Measurements from ENCODE around the gene IFITM10.
"Not testable (repeated sequence)": the region's sequence is repeated elsewhere in the genome, so short reads cannot be mapped to it uniquely, and the experiment has no call there.

The IFITM10 gene

GRCh38 chr11:1777737-1778136, 27.3 kb upstream of the IFITM10 start:
- no peak for DNase-seq

GRCh38 chr11:1776944-1777715, 26.7 kb upstream of the IFITM10 start:
- no peak for DNase-seq

- DNase-seq = no peak
Measured at GRCh38 chr11:1776331-1776851, 26.0 kb upstream of the IFITM10 start.

- DNase-seq = no peak
Measured at GRCh38 chr11:1774886-1775285, 24.5 kb upstream of the IFITM10 start.

GRCh38 chr11:1773994-1774550, 23.7 kb upstream of the IFITM10 start:
- DNase-seq = no peak

- no peak for DNase-seq
Measured at GRCh38 chr11:1773131-1773993, 23.0 kb upstream of the IFITM10 start.

- peak in 2 of 5 donors; percentile 18 to 83 for DNase-seq
Measured at GRCh38 chr11:1772270-1773130, 22.1 kb upstream of the IFITM10 start.

- no peak for DNase-seq
Measured at GRCh38 chr11:1771700-1772099, 21.3 kb upstream of the IFITM10 start.

- DNase-seq = no peak
Measured at GRCh38 chr11:1771273-1771672, 20.9 kb upstream of the IFITM10 start.

GRCh38 chr11:1770528-1770927, 20.1 kb upstream of the IFITM10 start:
- DNase-seq = no peak

GRCh38 chr11:1770061-1770460, 19.7 kb upstream of the IFITM10 start:
- no peak for DNase-seq

GRCh38 chr11:1769304-1769936, 19.0 kb upstream of the IFITM10 start:
- not testable (repeated sequence) for DNase-seq

- no peak for DNase-seq
Measured at GRCh38 chr11:1768141-1768469, 17.7 kb upstream of the IFITM10 start.

GRCh38 chr11:1767399-1768140, 17.2 kb upstream of the IFITM10 start:
- DNase-seq = peak in 1 of 5 donors; percentile 5

- no peak for DNase-seq
Measured at GRCh38 chr11:1766719-1767398, 16.5 kb upstream of the IFITM10 start.

GRCh38 chr11:1765871-1766718, 15.7 kb upstream of the IFITM10 start:
- peak in 1 of 5 donors; percentile 10 for DNase-seq

GRCh38 chr11:1763796-1764661, 13.6 kb upstream of the IFITM10 start, which contains the start of gene CTSD:
Gene CTSD (minus strand): TSS chr11:1763927. CDS start chr11:1763859, 68 bp downstream.
- DNase-seq = peak; percentile 67 to 87 (median 76)

- no peak for DNase-seq
Measured at GRCh38 chr11:1763336-1763795, 13.0 kb upstream of the IFITM10 start.
